Measurements from ENCODE around the gene MED13.

DNA sequence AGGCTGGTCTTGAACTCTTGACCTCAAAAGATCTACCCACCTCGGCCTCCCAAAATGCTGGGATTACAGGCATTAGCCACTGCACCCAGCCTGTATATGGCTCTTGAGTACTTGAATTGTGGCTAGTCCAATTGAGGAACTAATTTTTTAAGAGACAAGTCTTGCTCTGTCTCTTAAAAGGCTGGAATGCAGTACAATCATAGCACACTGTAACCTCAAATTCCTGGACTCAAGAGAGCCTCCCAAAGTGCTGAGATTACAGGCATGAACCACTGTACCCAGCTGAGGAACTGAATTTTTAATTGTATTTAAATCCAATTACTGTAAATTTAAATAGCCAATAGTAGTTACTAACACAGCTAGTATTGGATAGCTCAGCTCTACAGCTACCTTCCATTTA is 50.6 kb downstream of the MED13 start:
- TF ChIP-seq EP300 (IDR thresholded peaks at IDR 0.05) (no peak), POLR2A (IDR thresholded peaks at IDR 0.05) (no peak)
- TF ChIP-seq, protein P1, sequence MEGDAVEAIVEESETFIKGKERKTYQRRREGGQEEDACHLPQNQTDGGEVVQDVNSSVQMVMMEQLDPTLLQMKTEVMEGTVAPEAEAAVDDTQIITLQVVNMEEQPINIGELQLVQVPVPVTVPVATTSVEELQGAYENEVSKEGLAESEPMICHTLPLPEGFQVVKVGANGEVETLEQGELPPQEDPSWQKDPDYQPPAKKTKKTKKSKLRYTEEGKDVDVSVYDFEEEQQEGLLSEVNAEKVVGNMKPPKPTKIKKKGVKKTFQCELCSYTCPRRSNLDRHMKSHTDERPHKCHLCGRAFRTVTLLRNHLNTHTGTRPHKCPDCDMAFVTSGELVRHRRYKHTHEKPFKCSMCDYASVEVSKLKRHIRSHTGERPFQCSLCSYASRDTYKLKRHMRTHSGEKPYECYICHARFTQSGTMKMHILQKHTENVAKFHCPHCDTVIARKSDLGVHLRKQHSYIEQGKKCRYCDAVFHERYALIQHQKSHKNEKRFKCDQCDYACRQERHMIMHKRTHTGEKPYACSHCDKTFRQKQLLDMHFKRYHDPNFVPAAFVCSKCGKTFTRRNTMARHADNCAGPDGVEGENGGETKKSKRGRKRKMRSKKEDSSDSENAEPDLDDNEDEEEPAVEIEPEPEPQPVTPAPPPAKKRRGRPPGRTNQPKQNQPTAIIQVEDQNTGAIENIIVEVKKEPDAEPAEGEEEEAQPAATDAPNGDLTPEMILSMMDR (IDR thresholded peaks at IDR 0.05) = no peak
